GM12891 (cell line): ENCODE data around the gene RBFOX2.

Experiments
- PAX5 ChIP-seq: IDR thresholded peaks from 2 replicates; pipeline ENCODE4 v1.6.1; 2011; ENCODE audit warnings: low read length, moderate library complexity, mild to moderate bottlenecking; ENCODE audit not compliant: insufficient read depth, severe bottlenecking
- POLR2A ChIP-seq: IDR thresholded peaks from 2 replicates; pipeline ENCODE4 v1.6.1; 2011; ENCODE audit warnings: low read depth, low read length, control low read depth
- POLR2AphosphoS5 ChIP-seq: IDR thresholded peaks from 2 replicates; pipeline ENCODE4 v1.6.1; 2011; ENCODE audit warnings: low read depth, low read length, control low read depth
- POU2F2 ChIP-seq: IDR thresholded peaks from 2 replicates; pipeline ENCODE4 v1.6.1; 2011; ENCODE audit warnings: low read depth, mild to moderate bottlenecking, control low read depth, low read length, moderate library complexity
- SPI1 ChIP-seq: IDR thresholded peaks from 2 replicates; pipeline ENCODE4 v1.6.1; 2011; ENCODE audit warnings: low read depth, low read length, control low read depth
- TAF1 ChIP-seq: IDR thresholded peaks from 2 replicates; pipeline ENCODE4 v1.6.1; 2011; ENCODE audit warnings: low read depth, low read length, control low read depth

DNA sequence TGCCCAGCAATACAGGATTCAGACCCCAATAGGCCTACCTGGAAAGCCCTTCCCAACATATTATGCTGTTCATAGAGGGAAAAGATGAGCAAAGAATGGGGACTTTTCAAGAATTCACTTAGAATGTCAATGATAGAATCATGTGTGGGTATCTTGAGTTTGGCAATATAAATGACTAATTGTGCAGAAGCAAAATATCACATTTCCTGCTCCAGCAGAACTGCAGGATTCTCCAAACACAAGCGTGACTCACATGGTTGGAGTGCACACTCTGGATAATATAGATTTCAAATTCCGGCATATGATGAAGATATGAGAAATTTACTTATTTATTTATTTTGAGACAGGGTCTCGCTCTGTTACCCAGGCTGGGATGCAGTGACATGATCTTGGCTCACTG, 323.5 kb downstream of the RBFOX2 start:
- TF ChIP-seq POLR2A (no peak), POLR2AphosphoS5 (no peak), TAF1 (no peak), SPI1 (no peak), POU2F2 (no peak), PAX5 (no peak)
